Fibroblast of lung (primary cell): Measurements from ENCODE around the gene ATCAY. TPM values are rescaled to one million over a fixed set of nuclear protein-coding genes. Genes with fewer than 3 reads are reported as not detected.

Experiments used
- DNase-seq, 2 donors: peaks; one replicate each; pipeline versions ENCODE4 v3.0.0 to v3.0.0-alpha.2; 2010; ENCODE audit warnings: low read depth in 2 of 2
- H2AFZ ChIP-seq: 2 replicates; pipeline ENCODE4 v1.5.1; 2012; ENCODE audit warnings: low read length, control low read depth, inconsistent platforms
- H3K27ac ChIP-seq: 2 replicates; pipeline ENCODE4 v1.5.1; 2011; ENCODE audit warnings: low read length, control low read depth; ENCODE audit not compliant: insufficient read depth
- H3K27me3 ChIP-seq: 2 replicates; pipeline ENCODE4 v1.5.1; 2011; ENCODE audit warnings: mild to moderate bottlenecking, low read length; ENCODE audit not compliant: control insufficient read depth, insufficient read depth
- H3K36me3 ChIP-seq: 2 replicates; pipeline ENCODE4 v1.5.1; 2011; ENCODE audit warnings: low read length; ENCODE audit not compliant: control insufficient read depth, insufficient read depth
- H3K4me1 ChIP-seq: 2 replicates; pipeline ENCODE4 v1.5.1; 2011; ENCODE audit warnings: low read length; ENCODE audit not compliant: control insufficient read depth, insufficient read depth; ENCODE audit errors: extremely low read depth
- H3K4me2 ChIP-seq: 2 replicates; pipeline ENCODE4 v1.5.1; 2011; ENCODE audit warnings: low read length, control low read depth; ENCODE audit not compliant: insufficient read depth; ENCODE audit errors: extremely low read depth
- H3K4me3 ChIP-seq, 4 experiments: fragments of 200-600 bp in 1 of 4; sonication (generic) in 1 of 4; replicated peaks in 1 of 4; 2 replicates each; pipeline ENCODE4 v1.5.1; 2011 to 2016; ENCODE audit warnings: low read length in 4 of 4, low read depth in 3 of 4, mild to moderate bottlenecking in 3 of 4, control low read depth in 2 of 4, inconsistent platforms in 1 of 4, mixed read lengths in 1 of 4; ENCODE audit not compliant: insufficient read depth in 1 of 4; ENCODE audit errors: control extremely low read depth in 1 of 4
- H3K79me2 ChIP-seq: 2 replicates; pipeline ENCODE4 v1.5.1; 2012; ENCODE audit warnings: mild to moderate bottlenecking, low read length, inconsistent platforms; ENCODE audit not compliant: control insufficient read depth, insufficient read depth
- H3K9ac ChIP-seq: 2 replicates; pipeline ENCODE4 v1.5.1; 2011; ENCODE audit warnings: mild to moderate bottlenecking, low read length, control low read depth; ENCODE audit not compliant: insufficient read depth
- H3K9me3 ChIP-seq: 2 replicates; pipeline ENCODE4 v1.5.1; 2012; ENCODE audit warnings: low read depth, low read length; ENCODE audit not compliant: control insufficient read depth, insufficient read depth
- H4K20me1 ChIP-seq: 2 replicates; pipeline ENCODE4 v1.5.1; 2011; ENCODE audit warnings: low read length; ENCODE audit not compliant: control insufficient read depth, insufficient read depth; ENCODE audit errors: extremely low read depth
- EZH2 ChIP-seq: IDR thresholded peaks from 2 replicates; pipeline ENCODE4 v1.5.1; 2012; ENCODE audit warnings: low read length, control low read depth, mild to moderate bottlenecking; ENCODE audit errors: missing control alignments
- polyA plus RNA-seq, 2 donors: library from polyadenylated mRNA; depleted of rRNA in 1 of 2; stranded (reverse) in 1 of 2; unstranded in 1 of 2; fragments of >200 nt; gene quantifications; 2 replicates each; pipeline ENCODE4 v1.2.1, GENCODE V29; 2011 to 2012; ENCODE audit warnings: missing spikeins in 1 of 2
- total RNA-seq: library from RNA; depleted of rRNA; stranded (reverse); fragments of >200 nt; gene quantifications from 2 replicates; pipeline ENCODE4 v1.2.1, GENCODE V29; 2014
- TF ChIP-seq, protein P1 (sequence below), 2 donors: IDR thresholded peaks in 1 of 2; conservative IDR thresholded peaks in 1 of 2; 1 replicate in 1 of 2; 2 replicates in 1 of 2; pipeline ENCODE4 v1.5.1; 2011 to 2012; ENCODE audit warnings: low read length in 2 of 2, control low read depth in 1 of 2, inconsistent platforms in 1 of 2, low read depth in 1 of 2, mild to moderate bottlenecking in 1 of 2

The ATCAY gene
- total and polyA plus RNA-seq, 2 donors (not counting 1 experiment from before 2014, with no cell fraction given) = 0.01 TPM; not detected in 1

GRCh38 chr19:3895788-3896187 is 15.3 kb downstream of the ATCAY start:
- Histone ChIP-seq H3K4me1 (no peaks in the 10 kb centered on the region), H3K4me3 (no peak overlapping the region), H3K27me3 (no peaks in the 10 kb centered on the region), H2AFZ (no peak overlapping the region), H3K9me3 (no peaks in the 10 kb centered on the region), H3K4me2 (no peak overlapping the region), H3K9ac (no peak overlapping the region), H3K79me2 (no peaks in the 10 kb centered on the region), H4K20me1 (no peaks in the 10 kb centered on the region), H3K36me3 (no peaks in the 10 kb centered on the region), H3K27ac (no peak overlapping the region)
- no peak for DNase-seq
- no peak for TF ChIP-seq EZH2
- TF ChIP-seq, protein P1, sequence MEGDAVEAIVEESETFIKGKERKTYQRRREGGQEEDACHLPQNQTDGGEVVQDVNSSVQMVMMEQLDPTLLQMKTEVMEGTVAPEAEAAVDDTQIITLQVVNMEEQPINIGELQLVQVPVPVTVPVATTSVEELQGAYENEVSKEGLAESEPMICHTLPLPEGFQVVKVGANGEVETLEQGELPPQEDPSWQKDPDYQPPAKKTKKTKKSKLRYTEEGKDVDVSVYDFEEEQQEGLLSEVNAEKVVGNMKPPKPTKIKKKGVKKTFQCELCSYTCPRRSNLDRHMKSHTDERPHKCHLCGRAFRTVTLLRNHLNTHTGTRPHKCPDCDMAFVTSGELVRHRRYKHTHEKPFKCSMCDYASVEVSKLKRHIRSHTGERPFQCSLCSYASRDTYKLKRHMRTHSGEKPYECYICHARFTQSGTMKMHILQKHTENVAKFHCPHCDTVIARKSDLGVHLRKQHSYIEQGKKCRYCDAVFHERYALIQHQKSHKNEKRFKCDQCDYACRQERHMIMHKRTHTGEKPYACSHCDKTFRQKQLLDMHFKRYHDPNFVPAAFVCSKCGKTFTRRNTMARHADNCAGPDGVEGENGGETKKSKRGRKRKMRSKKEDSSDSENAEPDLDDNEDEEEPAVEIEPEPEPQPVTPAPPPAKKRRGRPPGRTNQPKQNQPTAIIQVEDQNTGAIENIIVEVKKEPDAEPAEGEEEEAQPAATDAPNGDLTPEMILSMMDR (conservative IDR thresholded peaks at IDR 0.05 in 1 of 2, IDR thresholded peaks at IDR 0.05 in 1 of 2; ENCODE audit: low read depth in 1 of 2, low read length in 2 of 2) = no peak

- no peak overlapping the region for H3K9ac ChIP-seq
- no peaks in the 10 kb centered on the region for H4K20me1 ChIP-seq
- no peak overlapping the region for H2AFZ ChIP-seq
- no peaks in the 10 kb centered on the region for H3K36me3 ChIP-seq
- no peak for DNase-seq
- H3K4me1 ChIP-seq = no peaks in the 10 kb centered on the region
- no peak overlapping the region for H3K4me2 ChIP-seq
- H3K27me3 ChIP-seq = no peaks in the 10 kb centered on the region
- no peak overlapping the region for H3K27ac ChIP-seq
- no peak overlapping the region for H3K4me3 ChIP-seq
- TF ChIP-seq, protein P1 (conservative IDR thresholded peaks at IDR 0.05 in 1 of 2, IDR thresholded peaks at IDR 0.05 in 1 of 2; ENCODE audit: low read depth in 1 of 2, low read length in 2 of 2) = no peak
- TF ChIP-seq EZH2 = no peak
- no peaks in the 10 kb centered on the region for H3K79me2 ChIP-seq
- H3K9me3 ChIP-seq = no peaks in the 10 kb centered on the region
Measured at GRCh38 chr19:3897936-3898335, 17.5 kb downstream of the ATCAY start.

DNA sequence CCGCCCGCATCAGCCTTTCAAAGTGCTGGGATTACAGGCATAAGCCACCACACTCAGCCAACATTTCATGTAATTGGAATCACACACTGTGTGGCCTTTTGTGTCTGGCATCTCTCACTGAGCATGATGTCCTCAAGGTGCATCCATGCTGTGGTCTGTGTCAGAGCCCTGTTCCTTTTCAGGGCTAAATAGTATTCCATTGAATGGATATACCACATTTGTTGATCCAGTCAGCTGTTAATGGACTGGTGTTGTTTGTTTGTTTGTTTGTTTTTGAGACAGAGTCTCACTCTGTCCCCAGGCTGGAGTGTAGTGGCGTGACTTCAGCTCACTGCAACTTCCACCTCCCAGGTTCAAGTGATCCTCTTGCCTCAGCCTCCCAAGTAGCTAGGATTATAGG is 17.9 kb downstream of the ATCAY start:
- Histone ChIP-seq H3K27me3 (no peaks in the 10 kb centered on the region), H4K20me1 (no peaks in the 10 kb centered on the region)

More for the DNA sequence above, 17.9 kb downstream of the ATCAY start:
- TF ChIP-seq, protein P1 (conservative IDR thresholded peaks at IDR 0.05 in 1 of 2, IDR thresholded peaks at IDR 0.05 in 1 of 2; ENCODE audit: low read depth in 1 of 2, low read length in 2 of 2) = no peak
- no peak for TF ChIP-seq EZH2
- Histone ChIP-seq H3K9me3 (no peaks in the 10 kb centered on the region), H2AFZ (no peak overlapping the region), H3K79me2 (no peaks in the 10 kb centered on the region), H3K36me3 (no peaks in the 10 kb centered on the region), H3K4me2 (no peak overlapping the region), H3K4me3 (no peak overlapping the region), H3K9ac (no peak overlapping the region), H3K27ac (no peak overlapping the region), H3K4me1 (no peaks in the 10 kb centered on the region)
- no peak for DNase-seq
